ENCODE data around the gene TAF8. TPM values are rescaled to one million over a fixed set of nuclear protein-coding genes. Genes with fewer than 3 reads are reported as not detected.

TAF8 gene
- total and polyA plus RNA-seq, 10 of the 15 experiments (the other 5 are each of a cell fraction or from before 2014, with no cell fraction given), result 11.7 to 30.9 (median 19.9) TPM

DNA sequence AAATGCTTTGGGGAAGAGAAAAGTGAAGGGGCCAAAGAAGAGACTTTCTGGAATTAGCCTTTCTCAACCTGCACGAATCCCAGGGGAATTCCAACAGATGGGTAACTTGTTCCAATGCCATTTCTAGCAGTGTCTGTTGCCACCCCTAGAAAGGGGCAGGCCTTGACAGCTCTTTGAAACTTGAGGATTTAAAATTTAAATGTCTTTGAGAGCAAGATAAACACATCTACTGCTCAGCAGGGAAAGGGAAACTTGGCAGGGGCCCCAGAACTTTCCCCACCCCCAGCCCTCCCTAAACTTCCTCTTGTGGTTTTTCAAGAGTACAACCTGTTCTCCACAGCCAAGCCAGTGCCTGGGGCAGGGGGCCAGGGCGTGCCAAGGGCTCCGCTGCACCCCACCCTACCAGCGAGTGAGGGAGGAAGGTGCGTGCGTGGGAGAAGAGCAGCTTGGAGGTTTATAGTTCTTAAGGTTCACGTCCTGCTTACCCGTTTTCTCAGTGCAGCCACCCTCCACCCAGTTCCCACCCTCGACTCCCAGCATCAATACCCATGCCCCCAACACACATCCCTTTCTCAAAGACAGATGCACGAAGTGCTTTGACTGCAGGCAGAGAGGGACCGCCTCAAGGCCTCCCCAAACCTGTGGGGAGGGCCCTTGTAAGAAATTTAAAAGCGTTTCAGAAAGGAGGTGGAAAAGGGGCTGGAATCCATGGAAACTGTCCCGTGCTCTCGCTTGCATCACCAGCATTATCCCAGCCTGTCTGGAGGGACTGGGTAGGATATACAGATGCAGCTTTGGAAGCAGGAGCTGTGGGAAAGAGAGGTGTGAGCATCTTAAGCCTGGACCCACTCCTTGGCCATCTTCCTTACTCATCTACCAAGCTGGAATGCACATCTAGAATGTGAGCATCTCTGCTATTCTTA, 4.5 kb upstream of the TAF8 start:
- peak overlapping the region; percentile 80 for H3K4me2 ChIP-seq (ENCODE audit: control insufficient read depth, insufficient read depth)
- no peaks in the 10 kb centered on the region for H3K27me3 ChIP-seq (replicated peaks in 1 of 2; ENCODE audit: control insufficient read depth in 2 of 2, insufficient read depth in 2 of 2, low read length in 1 of 2)
- intact Hi-C loops (cut with micrococcal nuclease; ENCODE audit: unreplicated experiment), result loop anchor here (10.0 kb wide), 2 partner anchors 341 to 441 kb away; no protein-coding TSS in a partner anchor
- H3K27ac ChIP-seq (ENCODE audit: control insufficient read depth, insufficient read depth), result 0 out of 2 replicates have a peak overlapping the region, but pooled peaks have one; percentile 17
- 17% methylated on average over 14 of the region's 14 CpGs for WGBS (ENCODE audit: insufficient coverage, insufficient replicate concordance, low lambda C conversion rate, missing lambda C conversion rate)
- BruUV-seq (replicated peaks), result TSS peak; percentile 39
- no peak overlapping the region for H3K9ac ChIP-seq (ENCODE audit: control insufficient read depth, insufficient read depth, low read length)
- POLR2A ChIA-PET, result interaction anchor here (1.2 to 4.6 kb wide), 3 partner anchors 20 to 259 kb away, joined by 4 to 30 read pairs (median 8); partner anchors contain the start of gene TOMM6
- H2AFZ ChIP-seq (ENCODE audit: control insufficient read depth, low read depth, low read length), result peak overlapping the region; percentile 49; the same call in 1 of the 2 replicates
- no peaks in the 10 kb centered on the region for H3K36me3 ChIP-seq (ENCODE audit: control insufficient read depth in 2 of 2, insufficient read depth in 2 of 2, low read length in 1 of 2)
- in situ Hi-C loops (cut with MboI), result loop anchor here (10.0 kb wide), 2 partner anchors 111 to 441 kb away; no protein-coding TSS in a partner anchor
- SMC1A ChIA-PET (ENCODE audit: uncharacterized antibody, unreplicated experiment), result interaction anchor here (0.6 to 12.3 kb wide), 23 partner anchors 15 to 326 kb away, joined by 3 to 138 read pairs (median 7); partner anchors contain the start of genes BYSL, CCND3, FRS3 and MED20
- peak; percentile 62 for DNase-seq (ENCODE audit: low read depth, low spot score)
- H3K9me3 ChIP-seq (replicated peaks; ENCODE audit: control insufficient read depth, insufficient read depth, low read length), result no peaks in the 10 kb centered on the region
- no peak for FAIRE-seq
- RAD21 ChIA-PET (ENCODE audit: unreplicated experiment), result interaction anchor here (0.6 to 8.3 kb wide), 16 partner anchors 17 to 312 kb away, joined by 3 to 80 read pairs (median 8); partner anchors contain the start of genes BYSL, FRS3, MED20 and PRICKLE4
- H4K20me1 ChIP-seq (ENCODE audit: control insufficient read depth, insufficient read depth), result no peaks in the 10 kb centered on the region
- H3K79me2 ChIP-seq (ENCODE audit: control insufficient read depth, insufficient read depth, low read length), result peaks cover 1% of the 10 kb centered on the region
- peaks cover 43% of the 10 kb centered on the region for H3K4me1 ChIP-seq (ENCODE audit: control insufficient read depth, insufficient read depth, low read length)
- peak overlapping the region; percentile 31; the same call in 1 of the 2 replicates for H3K4me3 ChIP-seq
- CTCF ChIA-PET, result interaction anchor here (0.7 to 11.2 kb wide), 24 partner anchors 15 to 502 kb away, joined by 3 to 193 read pairs (median 5); partner anchors contain the start of genes BYSL, CCND3, MED20 and PRICKLE4
- ATAC-seq, result no peak
- TF ChIP-seq, protein P1, sequence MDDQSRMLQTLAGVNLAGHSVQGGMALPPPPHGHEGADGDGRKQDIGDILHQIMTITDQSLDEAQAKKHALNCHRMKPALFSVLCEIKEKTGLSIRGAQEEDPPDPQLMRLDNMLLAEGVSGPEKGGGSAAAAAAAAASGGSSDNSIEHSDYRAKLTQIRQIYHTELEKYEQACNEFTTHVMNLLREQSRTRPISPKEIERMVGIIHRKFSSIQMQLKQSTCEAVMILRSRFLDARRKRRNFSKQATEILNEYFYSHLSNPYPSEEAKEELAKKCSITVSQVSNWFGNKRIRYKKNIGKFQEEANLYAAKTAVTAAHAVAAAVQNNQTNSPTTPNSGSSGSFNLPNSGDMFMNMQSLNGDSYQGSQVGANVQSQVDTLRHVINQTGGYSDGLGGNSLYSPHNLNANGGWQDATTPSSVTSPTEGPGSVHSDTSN (IDR thresholded peaks at IDR 0.05; ENCODE audit: insufficient replicate concordance, low read depth, low read length), result no peak
- TF ChIP-seq SRF (IDR thresholded peaks at IDR 0.05; ENCODE audit: low read depth in 2 of 2, low read length in 2 of 2) (no peak), SP1 (IDR thresholded peaks at IDR 0.05; ENCODE audit: low read depth, low read length) (no peak), ATF7 (IDR thresholded peaks at IDR 0.05; ENCODE audit: low read depth) (0 out of 2 replicates have a peak, but pooled peaks have one; percentile 18), MEF2A (IDR thresholded peaks at IDR 0.05; ENCODE audit: insufficient read depth, low read depth, low read length) (no peak), NFIC (IDR thresholded peaks at IDR 0.05; ENCODE audit: low read depth, low read length) (0 out of 2 replicates have a peak, but pooled peaks have one; percentile 28), LARP7 (IDR thresholded peaks at IDR 0.05) (no peak), BHLHE40 (IDR thresholded peaks at IDR 0.05; ENCODE audit: borderline replicate concordance in 1 of 2, low read depth in 2 of 2, low read length in 1 of 2) (peak in 1 of 2 experiments; percentile 39; a peak in 1 of 4 replicates), RUNX3 (IDR thresholded peaks at IDR 0.05; ENCODE audit: low read length) (peak; percentile 88), RELA (IDR thresholded peaks at IDR 0.05; ENCODE audit: borderline replicate concordance, partially characterized antibody) (peak; percentile 6), EP300 (IDR thresholded peaks at IDR 0.05; ENCODE audit: borderline replicate concordance in 1 of 2, control insufficient read depth in 1 of 2, low read depth in 2 of 2, low read length in 2 of 2) (peak in 1 of 2 experiments; percentile 32; a peak in 1 of 4 replicates), NBN (IDR thresholded peaks at IDR 0.05) (0 out of 2 replicates have a peak, but pooled peaks have one; percentile 44), BRCA1 (IDR thresholded peaks at IDR 0.05; ENCODE audit: low read depth, low read length) (no peak)
- TF ChIP-seq, protein P2, sequence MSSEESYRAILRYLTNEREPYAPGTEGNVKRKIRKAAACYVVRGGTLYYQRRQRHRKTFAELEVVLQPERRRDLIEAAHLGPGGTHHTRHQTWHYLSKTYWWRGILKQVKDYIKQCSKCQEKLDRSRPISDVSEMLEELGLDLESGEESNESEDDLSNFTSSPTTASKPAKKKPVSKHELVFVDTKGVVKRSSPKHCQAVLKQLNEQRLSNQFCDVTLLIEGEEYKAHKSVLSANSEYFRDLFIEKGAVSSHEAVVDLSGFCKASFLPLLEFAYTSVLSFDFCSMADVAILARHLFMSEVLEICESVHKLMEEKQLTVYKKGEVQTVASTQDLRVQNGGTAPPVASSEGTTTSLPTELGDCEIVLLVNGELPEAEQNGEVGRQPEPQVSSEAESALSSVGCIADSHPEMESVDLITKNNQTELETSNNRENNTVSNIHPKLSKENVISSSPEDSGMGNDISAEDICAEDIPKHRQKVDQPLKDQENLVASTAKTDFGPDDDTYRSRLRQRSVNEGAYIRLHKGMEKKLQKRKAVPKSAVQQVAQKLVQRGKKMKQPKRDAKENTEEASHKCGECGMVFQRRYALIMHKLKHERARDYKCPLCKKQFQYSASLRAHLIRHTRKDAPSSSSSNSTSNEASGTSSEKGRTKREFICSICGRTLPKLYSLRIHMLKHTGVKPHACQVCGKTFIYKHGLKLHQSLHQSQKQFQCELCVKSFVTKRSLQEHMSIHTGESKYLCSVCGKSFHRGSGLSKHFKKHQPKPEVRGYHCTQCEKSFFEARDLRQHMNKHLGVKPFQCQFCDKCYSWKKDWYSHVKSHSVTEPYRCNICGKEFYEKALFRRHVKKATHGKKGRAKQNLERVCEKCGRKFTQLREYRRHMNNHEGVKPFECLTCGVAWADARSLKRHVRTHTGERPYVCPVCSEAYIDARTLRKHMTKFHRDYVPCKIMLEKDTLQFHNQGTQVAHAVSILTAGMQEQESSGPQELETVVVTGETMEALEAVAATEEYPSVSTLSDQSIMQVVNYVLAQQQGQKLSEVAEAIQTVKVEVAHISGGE (CRISPR knock-in tag; IDR thresholded peaks at IDR 0.05), result no peak

Measured in GM12878 (cell line).